Bone marrow (tissue), 2 donors: Measurements from ENCODE around the gene DPH2.

ENCODE experiments used
- DNase-seq, 2 donors: peaks; one replicate each; lab custom pipeline; 2025; lab: John Stamatoyannopoulos, UW

DPH2 gene

GRCh38 chr1:44000122-44000665, 30.4 kb downstream of the DPH2 start:
- no peak for DNase-seq

- no peak for DNase-seq
These were observed 32.4 kb downstream of the DPH2 start for GRCh38 chr1:44002165-44002564.

- DNase-seq, result no peak
These were observed 32.9 kb downstream of the DPH2 start for GRCh38 chr1:44002606-44003157.

- DNase-seq, result no peak
These were observed 38.4 kb downstream of the DPH2 start for GRCh38 chr1:44008259-44008658.

- no peak for DNase-seq
These were observed 41.2 kb downstream of the DPH2 start for GRCh38 chr1:44010935-44011471.

GRCh38 chr1:44012404-44012803, 42.6 kb downstream of the DPH2 start:
- DNase-seq, result no peak

GRCh38 chr1:44012941-44013609, 43.3 kb downstream of the DPH2 start:
- DNase-seq, result peak in 1 of 2 donors; percentile 65

- no peak for DNase-seq
These were observed 44.1 kb downstream of the DPH2 start for GRCh38 chr1:44013949-44014348.

- no peak for DNase-seq
These were observed 44.7 kb downstream of the DPH2 start for GRCh38 chr1:44014365-44015104.

- DNase-seq, result no peak
These were observed 45.4 kb downstream of the DPH2 start for GRCh38 chr1:44015206-44015605.

GRCh38 chr1:44016041-44016889, 46.5 kb downstream of the DPH2 start:
- DNase-seq, result no peak

- DNase-seq, result no peak
These were observed 47.1 kb downstream of the DPH2 start for GRCh38 chr1:44016890-44017400.

GRCh38 chr1:44019466-44019948, 49.7 kb downstream of the DPH2 start:
- DNase-seq, result no peak

GRCh38 chr1:44020464-44020863, 50.7 kb downstream of the DPH2 start:
- no peak for DNase-seq

GRCh38 chr1:44021156-44021555, 51.3 kb downstream of the DPH2 start:
- no peak for DNase-seq

GRCh38 chr1:44021581-44022321, 51.9 kb downstream of the DPH2 start:
- DNase-seq, result no peak
